SU-DHL-6 (cell line): Measurements from ENCODE around the gene UCK2.

ENCODE experiments used
- EZH2phosphoT487 ChIP-seq: fragments of 200-600 bp; sonication (generic), shearing (Covaris generic); conservative IDR thresholded peaks from 2 replicates; pipeline ENCODE4 v1.6.1; 2018; ENCODE audit warnings: mild to moderate bottlenecking, antibody characterized with exemption, low read length, moderate library complexity, mixed read lengths
- TF ChIP-seq, protein P1 (sequence below): fragments of 200-600 bp; sonication (generic); IDR thresholded peaks from one replicate; pipeline ENCODE4 v1.5.1; 2017; ENCODE audit warnings: antibody characterized with exemption, mild to moderate bottlenecking, low read length, moderate library complexity; ENCODE audit not compliant: insufficient read depth, poor library complexity, severe bottlenecking

DNA sequence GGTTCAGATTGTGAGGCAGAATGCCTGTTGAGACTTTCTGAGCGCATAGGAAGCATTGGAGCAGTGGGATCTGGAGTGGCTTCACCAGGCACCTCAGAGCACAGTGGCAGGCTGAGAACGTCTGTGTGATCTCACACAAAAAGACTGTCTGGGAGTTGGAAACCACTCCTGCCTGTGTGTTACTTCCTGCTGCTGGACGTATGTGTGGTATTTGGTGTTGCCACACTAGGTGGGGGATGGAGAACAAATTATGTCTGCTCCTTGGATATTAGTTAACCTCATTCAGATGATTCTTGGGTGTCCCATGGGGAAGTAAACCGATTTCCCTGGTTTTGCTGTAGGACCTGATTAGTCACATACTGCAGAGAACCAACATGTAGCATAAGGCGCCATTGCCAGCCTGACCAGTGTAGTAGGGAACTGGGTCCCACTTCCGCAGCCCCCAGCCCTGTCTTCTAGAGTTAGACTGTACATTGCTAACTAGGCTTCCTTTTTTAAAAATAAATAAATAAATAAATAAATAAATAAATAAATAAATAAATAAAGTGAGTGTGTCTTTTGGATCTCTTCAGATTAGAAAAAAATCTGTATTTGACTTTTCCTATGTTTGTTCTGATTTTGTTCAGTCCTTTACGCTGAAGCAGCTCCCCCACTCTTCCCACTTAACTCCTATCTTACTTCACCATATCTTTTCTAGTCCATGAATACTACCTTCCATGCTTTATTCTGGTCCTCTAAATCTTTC, 26.9 kb downstream of the UCK2 start:
- TF ChIP-seq, protein P1, sequence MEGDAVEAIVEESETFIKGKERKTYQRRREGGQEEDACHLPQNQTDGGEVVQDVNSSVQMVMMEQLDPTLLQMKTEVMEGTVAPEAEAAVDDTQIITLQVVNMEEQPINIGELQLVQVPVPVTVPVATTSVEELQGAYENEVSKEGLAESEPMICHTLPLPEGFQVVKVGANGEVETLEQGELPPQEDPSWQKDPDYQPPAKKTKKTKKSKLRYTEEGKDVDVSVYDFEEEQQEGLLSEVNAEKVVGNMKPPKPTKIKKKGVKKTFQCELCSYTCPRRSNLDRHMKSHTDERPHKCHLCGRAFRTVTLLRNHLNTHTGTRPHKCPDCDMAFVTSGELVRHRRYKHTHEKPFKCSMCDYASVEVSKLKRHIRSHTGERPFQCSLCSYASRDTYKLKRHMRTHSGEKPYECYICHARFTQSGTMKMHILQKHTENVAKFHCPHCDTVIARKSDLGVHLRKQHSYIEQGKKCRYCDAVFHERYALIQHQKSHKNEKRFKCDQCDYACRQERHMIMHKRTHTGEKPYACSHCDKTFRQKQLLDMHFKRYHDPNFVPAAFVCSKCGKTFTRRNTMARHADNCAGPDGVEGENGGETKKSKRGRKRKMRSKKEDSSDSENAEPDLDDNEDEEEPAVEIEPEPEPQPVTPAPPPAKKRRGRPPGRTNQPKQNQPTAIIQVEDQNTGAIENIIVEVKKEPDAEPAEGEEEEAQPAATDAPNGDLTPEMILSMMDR: no peak
- TF ChIP-seq EZH2phosphoT487: no peak
